Activated T-cell treated with anti-CD3 and anti-CD28 coated beads, Interleukin-2, amount 50 U/mL, for 4 hours (primary cell): Measurements from ENCODE around the gene KIAA0825. TPM values are rescaled to one million over a fixed set of nuclear protein-coding genes. Genes with fewer than 3 reads are reported as not detected.

Experiments used
- ATAC-seq, 2 donors: fragments of 200-7000 bp; cut with Tn5 transposase; one replicate each; pipeline ENCODE4 v1.10.0; 2021
- DNase-seq: peaks from one replicate; pipeline ENCODE4 v3.0.0-alpha.2; 2020
- H3K27me3 Mint-ChIP-seq: one replicate; pipeline ENCODE4 v1.8.0; 2021; ENCODE audit warnings: low read depth, mixed read lengths
- H3K36me3 Mint-ChIP-seq: one replicate; pipeline ENCODE4 v1.8.0; 2022; ENCODE audit warnings: mixed read lengths; ENCODE audit not compliant: insufficient read depth
- H3K4me1 Mint-ChIP-seq: one replicate; pipeline ENCODE4 v1.8.0; 2021; ENCODE audit warnings: low read depth, mixed read lengths
- H3K4me3 Mint-ChIP-seq: one replicate; pipeline ENCODE4 v1.8.0; 2021; ENCODE audit warnings: mild to moderate bottlenecking, moderate library complexity, mixed read lengths
- H3K9me3 Mint-ChIP-seq: one replicate; pipeline ENCODE4 v1.8.0; 2021; ENCODE audit warnings: mixed read lengths
- total RNA-seq, 3 donors: library from RNA; stranded (reverse); gene quantifications; one replicate each; pipeline ENCODE4 v1.2.1, GENCODE V29; 2021

Gene KIAA0825
- total RNA-seq, 3 donors from 2014 or later: 0.33 to 0.38 (median 0.34) TPM

- Mint-ChIP-seq H3K27me3 (no peaks in the 10 kb centered on the region), H3K4me3 (no peak overlapping the region), H3K9me3 (peaks cover 11% of the 10 kb centered on the region), H3K4me1 (no peaks in the 10 kb centered on the region), H3K36me3 (peaks cover 6% of the 10 kb centered on the region)
- DNase-seq (no peak), ATAC-seq (no peak)
Measured at GRCh38 chr5:94551858-94552257, 66.5 kb downstream of the KIAA0825 start.

GRCh38 chr5:94545870-94546625 lies 72.4 kb downstream of the KIAA0825 start:
- H3K4me3 Mint-ChIP-seq: no peak overlapping the region
- H3K36me3 Mint-ChIP-seq: peaks cover 13% of the 10 kb centered on the region
- H3K27me3 Mint-ChIP-seq: no peaks in the 10 kb centered on the region
- no peak for ATAC-seq
- peaks cover 5% of the 10 kb centered on the region for H3K4me1 Mint-ChIP-seq
- DNase-seq: no peak
- peaks cover 11% of the 10 kb centered on the region for H3K9me3 Mint-ChIP-seq

GRCh38 chr5:94544875-94545547 lies 73.4 kb downstream of the KIAA0825 start:
- DNase-seq (no peak), ATAC-seq (no peak)
- Mint-ChIP-seq H3K9me3 (peaks cover 9% of the 10 kb centered on the region), H3K36me3 (peaks cover 16% of the 10 kb centered on the region), H3K27me3 (no peaks in the 10 kb centered on the region), H3K4me1 (peaks cover 5% of the 10 kb centered on the region), H3K4me3 (no peak overlapping the region)

GRCh38 chr5:94544031-94544650 lies 74.3 kb downstream of the KIAA0825 start:
- Mint-ChIP-seq H3K4me1 (peaks cover 5% of the 10 kb centered on the region), H3K27me3 (no peaks in the 10 kb centered on the region), H3K36me3 (peaks cover 18% of the 10 kb centered on the region), H3K9me3 (peaks cover 9% of the 10 kb centered on the region), H3K4me3 (no peak overlapping the region)
- ATAC-seq (no peak), DNase-seq (no peak)

- no peaks in the 10 kb centered on the region for H3K27me3 Mint-ChIP-seq
- ATAC-seq: no peak
Measured at GRCh38 chr5:94540856-94541494, 77.4 kb downstream of the KIAA0825 start.

GRCh38 chr5:94538260-94538659 lies 80.1 kb downstream of the KIAA0825 start:
- H3K36me3 Mint-ChIP-seq: peaks cover 10% of the 10 kb centered on the region
- no peaks in the 10 kb centered on the region for H3K27me3 Mint-ChIP-seq
- H3K4me3 Mint-ChIP-seq: no peak overlapping the region
- no peak for ATAC-seq
- H3K4me1 Mint-ChIP-seq: no peaks in the 10 kb centered on the region
- H3K9me3 Mint-ChIP-seq: peaks cover 13% of the 10 kb centered on the region
- DNase-seq: no peak

More at GRCh38 chr5:94540856-94541494, 77.4 kb downstream of the KIAA0825 start:
- Mint-ChIP-seq H3K4me3 (no peak overlapping the region), H3K4me1 (peaks cover 5% of the 10 kb centered on the region), H3K36me3 (peaks cover 12% of the 10 kb centered on the region), H3K9me3 (peaks cover 13% of the 10 kb centered on the region)
- no peak for DNase-seq

GRCh38 chr5:94526706-94527105 lies 91.7 kb downstream of the KIAA0825 start:
- DNase-seq (no peak), ATAC-seq (no peak)
- H3K9me3 Mint-ChIP-seq: no peaks in the 10 kb centered on the region
- H3K27me3 Mint-ChIP-seq: no peaks in the 10 kb centered on the region
- H3K4me1 Mint-ChIP-seq: no peaks in the 10 kb centered on the region
- no peak overlapping the region for H3K4me3 Mint-ChIP-seq
- H3K36me3 Mint-ChIP-seq: no peaks in the 10 kb centered on the region

GRCh38 chr5:94524841-94525697 lies 93.3 kb downstream of the KIAA0825 start:
- no peaks in the 10 kb centered on the region for H3K4me1 Mint-ChIP-seq
- ATAC-seq: peak in 1 of 2 donors; percentile 60

GRCh38 chr5:94523018-94523417 lies 95.4 kb downstream of the KIAA0825 start:
- H3K4me1 Mint-ChIP-seq: no peaks in the 10 kb centered on the region
- H3K9me3 Mint-ChIP-seq: no peaks in the 10 kb centered on the region
- no peak overlapping the region for H3K4me3 Mint-ChIP-seq
- no peaks in the 10 kb centered on the region for H3K36me3 Mint-ChIP-seq
- ATAC-seq: no peak
- no peak for DNase-seq
- H3K27me3 Mint-ChIP-seq: no peaks in the 10 kb centered on the region

More at GRCh38 chr5:94524841-94525697, 93.3 kb downstream of the KIAA0825 start:
- no peak overlapping the region for H3K4me3 Mint-ChIP-seq
- H3K9me3 Mint-ChIP-seq: no peaks in the 10 kb centered on the region
- no peaks in the 10 kb centered on the region for H3K36me3 Mint-ChIP-seq
- DNase-seq: no peak
- no peaks in the 10 kb centered on the region for H3K27me3 Mint-ChIP-seq

- Mint-ChIP-seq H3K27me3 (no peaks in the 10 kb centered on the region), H3K36me3 (no peaks in the 10 kb centered on the region), H3K4me1 (no peaks in the 10 kb centered on the region), H3K4me3 (no peak overlapping the region), H3K9me3 (no peaks in the 10 kb centered on the region)
- no peak for ATAC-seq
- DNase-seq: no peak
Measured at GRCh38 chr5:94522117-94522516, 96.3 kb downstream of the KIAA0825 start.

GRCh38 chr5:94517490-94518488 lies 100.6 kb downstream of the KIAA0825 start:
- no peak for ATAC-seq
- no peaks in the 10 kb centered on the region for H3K36me3 Mint-ChIP-seq
- H3K9me3 Mint-ChIP-seq: no peaks in the 10 kb centered on the region
- no peak overlapping the region for H3K4me3 Mint-ChIP-seq
- no peaks in the 10 kb centered on the region for H3K4me1 Mint-ChIP-seq
- H3K27me3 Mint-ChIP-seq: no peaks in the 10 kb centered on the region
- DNase-seq: no peak

GRCh38 chr5:94516148-94516547 lies 102.3 kb downstream of the KIAA0825 start:
- DNase-seq: no peak
- ATAC-seq: no peak
- no peak overlapping the region for H3K4me3 Mint-ChIP-seq
- no peaks in the 10 kb centered on the region for H3K9me3 Mint-ChIP-seq
- H3K36me3 Mint-ChIP-seq: no peaks in the 10 kb centered on the region
- no peaks in the 10 kb centered on the region for H3K4me1 Mint-ChIP-seq
- no peaks in the 10 kb centered on the region for H3K27me3 Mint-ChIP-seq
